ENCODE data around the gene KCNQ1. TPM values are rescaled to one million over a fixed set of nuclear protein-coding genes. Genes with fewer than 3 reads are reported as not detected.

The KCNQ1 gene
- total and polyA plus RNA-seq, 7 donors = 0.48 to 3.1 (median 1.1) TPM

GRCh38 chr11:2768471-2769408 is 323.9 kb downstream of the KCNQ1 start:
- WGBS, 3 donors = 95 to 97% (median 95%) methylated on average over 13 to 14 of the region's 14 CpGs
- intact Hi-C loops (cut with DNase I) = no loop called here
- Histone ChIP-seq H3K9me3 (no peaks in the 10 kb centered on the region), H3K27me3 (ENCODE audit: insufficient read depth in 3 of 3, low read length in 2 of 3) (no peaks in the 10 kb centered on the region), H3K36me3 (ENCODE audit: insufficient read depth in 1 of 2, low read depth in 1 of 2) (no peaks in the 10 kb centered on the region), H3K4me3 (no peak overlapping the region), H3K4me1 (no peaks in the 10 kb centered on the region), H3K27ac (no peak overlapping the region)
- no peak for TF ChIP-seq CTCF (IDR thresholded peaks at IDR 0.05)
- DNase-seq (no peak), ATAC-seq (no peak)

GRCh38 chr11:2769409-2770095 is 324.7 kb downstream of the KCNQ1 start:
- Histone ChIP-seq H3K9me3 (no peaks in the 10 kb centered on the region), H3K27ac (no peak overlapping the region), H3K4me3 (no peak overlapping the region), H3K4me1 (no peaks in the 10 kb centered on the region), H3K36me3 (ENCODE audit: insufficient read depth in 1 of 2, low read depth in 1 of 2) (no peaks in the 10 kb centered on the region), H3K27me3 (ENCODE audit: insufficient read depth in 3 of 3, low read length in 2 of 3) (no peaks in the 10 kb centered on the region)
- intact Hi-C loops (cut with DNase I) = no loop called here
- TF ChIP-seq CTCF (IDR thresholded peaks at IDR 0.05) = no peak
- DNase-seq (no peak), ATAC-seq (no peak)
- 93 to 97% (median 96%) methylated on average over 13 to 14 of the region's 14 CpGs for WGBS, 3 donors

GRCh38 chr11:2770096-2770751 is 325.4 kb downstream of the KCNQ1 start:
- intact Hi-C loops (cut with DNase I) = no loop called here
- H3K9me3 ChIP-seq = no peaks in the 10 kb centered on the region
- WGBS, 3 donors = 82 to 95% (median 86%) methylated on average over 13 of the region's 13 CpGs
- H3K27ac ChIP-seq = no peak overlapping the region
- H3K4me3 ChIP-seq = no peak overlapping the region
- H3K4me1 ChIP-seq = no peaks in the 10 kb centered on the region
- ATAC-seq = no peak
- no peak for TF ChIP-seq CTCF (IDR thresholded peaks at IDR 0.05)
- no peaks in the 10 kb centered on the region for H3K36me3 ChIP-seq (ENCODE audit: insufficient read depth in 1 of 2, low read depth in 1 of 2)
- H3K27me3 ChIP-seq (ENCODE audit: insufficient read depth in 3 of 3, low read length in 2 of 3) = no peaks in the 10 kb centered on the region
- no peak for DNase-seq

GRCh38 chr11:2770761-2771301 is 326.0 kb downstream of the KCNQ1 start:
- ATAC-seq (no peak), DNase-seq (no peak)
- 87 to 94% (median 88%) methylated on average over 9 of the region's 9 CpGs for WGBS, 3 donors
- Histone ChIP-seq H3K9me3 (no peaks in the 10 kb centered on the region), H3K4me1 (no peaks in the 10 kb centered on the region), H3K36me3 (ENCODE audit: insufficient read depth in 1 of 2, low read depth in 1 of 2) (no peaks in the 10 kb centered on the region), H3K4me3 (no peak overlapping the region), H3K27me3 (ENCODE audit: insufficient read depth in 3 of 3, low read length in 2 of 3) (no peaks in the 10 kb centered on the region), H3K27ac (no peak overlapping the region)
- no peak for TF ChIP-seq CTCF (IDR thresholded peaks at IDR 0.05)
- intact Hi-C loops (cut with DNase I) = no loop called here

Measured in psoas muscle (tissue), 8 donors.